HepG2 (cell line): ENCODE measurements around the gene PPOX. TPM values are rescaled to one million over a fixed set of nuclear protein-coding genes. Genes with fewer than 3 reads are reported as not detected.

Source experiments
- EED ChIP-seq: sonication (generic); formaldehyde crosslinking; IDR thresholded peaks from 2 replicates; pipeline ENCODE4 v1.5.0; 2020; ENCODE audit warnings: mild to moderate bottlenecking, missing genetic modification reagents
- ERF ChIP-seq: IDR thresholded peaks from 2 replicates; pipeline ENCODE4 v1.6.1; 2018; ENCODE audit warnings: missing biosample characterization, missing genetic modification reagents
- HNF1A ChIP-seq, 2 experiments: sonication (generic) in 1 of 2; formaldehyde crosslinking in 1 of 2; IDR thresholded peaks; 2 replicates each; pipeline versions ENCODE4 v1.4.0 to v1.6.1; 2016 to 2020; ENCODE audit warnings: borderline replicate concordance in 1 of 2, low read depth in 1 of 2, mild to moderate bottlenecking in 1 of 2, missing genetic modification reagents in 1 of 2
- ISL2 ChIP-seq: sonication (generic); formaldehyde crosslinking; IDR thresholded peaks from 2 replicates; pipeline ENCODE4 v1.5.0; 2020; ENCODE audit warnings: missing genetic modification reagents
- LBX2 ChIP-seq: sonication (generic); formaldehyde crosslinking; IDR thresholded peaks from 2 replicates; pipeline ENCODE4 v1.5.0; 2020; ENCODE audit warnings: missing genetic modification reagents, mild to moderate bottlenecking, borderline replicate concordance
- MTA1 ChIP-seq: sonication (generic); formaldehyde crosslinking; IDR thresholded peaks from 2 replicates; pipeline ENCODE4 v1.4.0; 2020; ENCODE audit warnings: missing genetic modification reagents, mild to moderate bottlenecking, borderline replicate concordance
- PPARG ChIP-seq: conservative IDR thresholded peaks from 2 replicates; pipeline ENCODE4 v1.6.1; 2016; ENCODE audit warnings: missing biosample characterization, missing genetic modification reagents
- ZMYM4 ChIP-seq: sonication (generic); formaldehyde crosslinking; IDR thresholded peaks from 2 replicates; pipeline ENCODE4 v1.8.1; 2023; ENCODE audit warnings: mild to moderate bottlenecking, missing genetic modification reagents
- ZNF253 ChIP-seq: sonication (generic); formaldehyde crosslinking; IDR thresholded peaks from 2 replicates; pipeline ENCODE4 v1.8.0; 2022; ENCODE audit warnings: mild to moderate bottlenecking, missing genetic modification reagents, borderline replicate concordance
- ZNF382 ChIP-seq: sonication (generic); formaldehyde crosslinking; IDR thresholded peaks from 2 replicates; pipeline ENCODE4 v1.5.0; 2020; ENCODE audit warnings: missing genetic modification reagents, mild to moderate bottlenecking, borderline replicate concordance
- ZNF687 ChIP-seq: sonication (generic); formaldehyde crosslinking; IDR thresholded peaks from 2 replicates; pipeline ENCODE4 v1.5.1; 2020; ENCODE audit warnings: mild to moderate bottlenecking, missing genetic modification reagents, moderate library complexity
- ZZZ3 ChIP-seq: sonication (generic); formaldehyde crosslinking; IDR thresholded peaks from 2 replicates; pipeline ENCODE4 v1.4.0; 2020; ENCODE audit warnings: missing genetic modification reagents, mild to moderate bottlenecking, borderline replicate concordance
- polyA plus RNA-seq, 8 experiments: library from polyadenylated mRNA; depleted of rRNA in 3 of 8; stranded (reverse) in 7 of 8; unstranded in 1 of 8; fragments of >200 nt; fragmentation: Illumina TruSeq in 4 of 8; extraction: Trizol in 4 of 8; gene quantifications; 2 replicates each; pipeline versions ENCODE4 v1.2.1 to v1.2.3, GENCODE V29; 2011 to 2016; ENCODE audit warnings: low read depth in 4 of 8, missing spikeins in 1 of 8, mixed read lengths in 1 of 8; ENCODE audit not compliant: insufficient read depth in 1 of 8
- total RNA-seq, 5 experiments: library from RNA; depleted of rRNA; stranded (reverse); fragments of >200 nt; fragmentation: Illumina TruSeq; extraction: Trizol; gene quantifications; 2 replicates each; pipeline ENCODE4 v1.2.3, GENCODE V29; 2016; ENCODE audit warnings: low read depth in 1 of 5
- TF ChIP-seq, protein P1 (sequence below): sonication (generic); formaldehyde crosslinking; conservative IDR thresholded peaks from 2 replicates; pipeline ENCODE4 v1.4.0; 2020; ENCODE audit warnings: mild to moderate bottlenecking, missing genetic modification reagents, moderate library complexity
- TF ChIP-seq, protein P2 (sequence below): sonication (generic); formaldehyde crosslinking; IDR thresholded peaks from 2 replicates; pipeline ENCODE4 v1.8.1; 2023; ENCODE audit warnings: missing genetic modification reagents, mild to moderate bottlenecking, borderline replicate concordance

PPOX gene
- total and polyA plus RNA-seq, 2 of the 13 experiments (the other 11 are each of a cell fraction or from before 2014, with no cell fraction given) = 15.5 to 27.7 TPM

GRCh38 chr1:161177112-161177935, 11.1 kb downstream of the PPOX start, which contains the start of gene B4GALT3 (continued):
- TF ChIP-seq ZNF687 = peak; percentile 96
- peak; percentile 87 for TF ChIP-seq ZZZ3
- TF ChIP-seq PPARG (CRISPR knock-in tag) = peak; percentile 24; the same call in 1 of the 2 replicates
- TF ChIP-seq ISL2 (CRISPR knock-in tag) = 0 out of 2 replicates have a peak, but pooled peaks have one; percentile 31
- TF ChIP-seq HNF1A (IDR thresholded peaks at IDR 0.05; ENCODE audit: low read depth) = no peak
- TF ChIP-seq HNF1A (CRISPR knock-in tag; IDR thresholded peaks at IDR 0.05; ENCODE audit: borderline replicate concordance) = peak; percentile 72; the same call in 1 of the 2 replicates
- no peak for TF ChIP-seq LBX2 (CRISPR knock-in tag)
- TF ChIP-seq, protein P1, sequence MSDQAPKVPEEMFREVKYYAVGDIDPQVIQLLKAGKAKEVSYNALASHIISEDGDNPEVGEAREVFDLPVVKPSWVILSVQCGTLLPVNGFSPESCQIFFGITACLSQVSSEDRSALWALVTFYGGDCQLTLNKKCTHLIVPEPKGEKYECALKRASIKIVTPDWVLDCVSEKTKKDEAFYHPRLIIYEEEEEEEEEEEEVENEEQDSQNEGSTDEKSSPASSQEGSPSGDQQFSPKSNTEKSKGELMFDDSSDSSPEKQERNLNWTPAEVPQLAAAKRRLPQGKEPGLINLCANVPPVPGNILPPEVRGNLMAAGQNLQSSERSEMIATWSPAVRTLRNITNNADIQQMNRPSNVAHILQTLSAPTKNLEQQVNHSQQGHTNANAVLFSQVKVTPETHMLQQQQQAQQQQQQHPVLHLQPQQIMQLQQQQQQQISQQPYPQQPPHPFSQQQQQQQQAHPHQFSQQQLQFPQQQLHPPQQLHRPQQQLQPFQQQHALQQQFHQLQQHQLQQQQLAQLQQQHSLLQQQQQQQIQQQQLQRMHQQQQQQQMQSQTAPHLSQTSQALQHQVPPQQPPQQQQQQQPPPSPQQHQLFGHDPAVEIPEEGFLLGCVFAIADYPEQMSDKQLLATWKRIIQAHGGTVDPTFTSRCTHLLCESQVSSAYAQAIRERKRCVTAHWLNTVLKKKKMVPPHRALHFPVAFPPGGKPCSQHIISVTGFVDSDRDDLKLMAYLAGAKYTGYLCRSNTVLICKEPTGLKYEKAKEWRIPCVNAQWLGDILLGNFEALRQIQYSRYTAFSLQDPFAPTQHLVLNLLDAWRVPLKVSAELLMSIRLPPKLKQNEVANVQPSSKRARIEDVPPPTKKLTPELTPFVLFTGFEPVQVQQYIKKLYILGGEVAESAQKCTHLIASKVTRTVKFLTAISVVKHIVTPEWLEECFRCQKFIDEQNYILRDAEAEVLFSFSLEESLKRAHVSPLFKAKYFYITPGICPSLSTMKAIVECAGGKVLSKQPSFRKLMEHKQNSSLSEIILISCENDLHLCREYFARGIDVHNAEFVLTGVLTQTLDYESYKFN (CRISPR knock-in tag) = peak; percentile 38
- TF ChIP-seq, protein P2, sequence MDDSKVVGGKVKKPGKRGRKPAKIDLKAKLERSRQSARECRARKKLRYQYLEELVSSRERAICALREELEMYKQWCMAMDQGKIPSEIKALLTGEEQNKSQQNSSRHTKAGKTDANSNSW (CRISPR knock-in tag) = 0 out of 2 replicates have a peak, but pooled peaks have one; percentile 53
- no peak; the same call in 1 of the 2 replicates for TF ChIP-seq EED (CRISPR knock-in tag)
- 0 out of 2 replicates have a peak, but pooled peaks have one; percentile 42 for TF ChIP-seq ZNF253
- no peak; the same call in 1 of the 2 replicates for TF ChIP-seq ZMYM4 (CRISPR knock-in tag)
- TF ChIP-seq MTA1 (CRISPR knock-in tag) = 0 out of 2 replicates have a peak, but pooled peaks have one; percentile 28
- TF ChIP-seq ZNF382 = no peak
- TF ChIP-seq ERF (CRISPR knock-in tag) = peak; percentile 72
